LNCAP (cell line): ENCODE measurements around the gene KCNH3.

Experiments used
- TF ChIP-seq, protein P1 (sequence below): fragments of 450-650 bp; IDR thresholded peaks from 2 replicates; pipeline ENCODE4 v1.5.1; 2017; ENCODE audit warnings: mild to moderate bottlenecking

The KCNH3 gene

DNA sequence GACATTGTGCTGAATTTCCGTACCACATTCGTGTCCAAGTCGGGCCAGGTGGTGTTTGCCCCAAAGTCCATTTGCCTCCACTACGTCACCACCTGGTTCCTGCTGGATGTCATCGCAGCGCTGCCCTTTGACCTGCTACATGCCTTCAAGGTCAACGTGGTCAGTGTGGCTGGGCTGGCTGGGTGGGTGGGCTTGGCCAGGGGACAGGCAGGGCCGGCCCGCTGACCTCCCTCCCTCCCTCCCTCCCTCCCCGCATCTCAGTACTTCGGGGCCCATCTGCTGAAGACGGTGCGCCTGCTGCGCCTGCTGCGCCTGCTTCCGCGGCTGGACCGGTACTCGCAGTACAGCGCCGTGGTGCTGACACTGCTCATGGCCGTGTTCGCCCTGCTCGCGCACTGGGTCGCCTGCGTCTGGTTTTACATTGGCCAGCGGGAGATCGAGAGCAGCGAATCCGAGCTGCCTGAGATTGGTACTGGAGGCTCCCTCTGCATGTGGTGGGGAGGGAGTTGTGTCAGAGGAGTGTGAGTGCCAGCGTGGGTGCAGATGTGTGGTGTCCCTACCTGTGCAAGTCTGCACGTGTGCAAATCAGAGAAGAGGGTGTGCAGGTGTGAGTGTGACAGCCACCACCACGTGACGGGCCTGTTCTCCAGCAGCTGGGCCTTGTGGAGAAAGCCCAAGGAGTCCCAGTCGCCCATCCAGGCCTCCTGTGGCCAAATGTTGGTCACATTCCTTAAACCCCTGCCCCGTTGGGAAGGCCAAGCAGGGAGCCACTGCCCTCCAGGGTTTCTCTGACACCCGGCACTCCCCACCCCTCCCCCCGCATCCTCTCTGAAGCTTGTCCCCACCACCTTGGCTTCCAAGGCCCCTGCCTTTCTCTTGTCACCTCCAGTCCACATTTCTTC is 5.3 kb downstream of the KCNH3 start:
- TF ChIP-seq, protein P1, sequence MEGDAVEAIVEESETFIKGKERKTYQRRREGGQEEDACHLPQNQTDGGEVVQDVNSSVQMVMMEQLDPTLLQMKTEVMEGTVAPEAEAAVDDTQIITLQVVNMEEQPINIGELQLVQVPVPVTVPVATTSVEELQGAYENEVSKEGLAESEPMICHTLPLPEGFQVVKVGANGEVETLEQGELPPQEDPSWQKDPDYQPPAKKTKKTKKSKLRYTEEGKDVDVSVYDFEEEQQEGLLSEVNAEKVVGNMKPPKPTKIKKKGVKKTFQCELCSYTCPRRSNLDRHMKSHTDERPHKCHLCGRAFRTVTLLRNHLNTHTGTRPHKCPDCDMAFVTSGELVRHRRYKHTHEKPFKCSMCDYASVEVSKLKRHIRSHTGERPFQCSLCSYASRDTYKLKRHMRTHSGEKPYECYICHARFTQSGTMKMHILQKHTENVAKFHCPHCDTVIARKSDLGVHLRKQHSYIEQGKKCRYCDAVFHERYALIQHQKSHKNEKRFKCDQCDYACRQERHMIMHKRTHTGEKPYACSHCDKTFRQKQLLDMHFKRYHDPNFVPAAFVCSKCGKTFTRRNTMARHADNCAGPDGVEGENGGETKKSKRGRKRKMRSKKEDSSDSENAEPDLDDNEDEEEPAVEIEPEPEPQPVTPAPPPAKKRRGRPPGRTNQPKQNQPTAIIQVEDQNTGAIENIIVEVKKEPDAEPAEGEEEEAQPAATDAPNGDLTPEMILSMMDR, result no peak

DNA sequence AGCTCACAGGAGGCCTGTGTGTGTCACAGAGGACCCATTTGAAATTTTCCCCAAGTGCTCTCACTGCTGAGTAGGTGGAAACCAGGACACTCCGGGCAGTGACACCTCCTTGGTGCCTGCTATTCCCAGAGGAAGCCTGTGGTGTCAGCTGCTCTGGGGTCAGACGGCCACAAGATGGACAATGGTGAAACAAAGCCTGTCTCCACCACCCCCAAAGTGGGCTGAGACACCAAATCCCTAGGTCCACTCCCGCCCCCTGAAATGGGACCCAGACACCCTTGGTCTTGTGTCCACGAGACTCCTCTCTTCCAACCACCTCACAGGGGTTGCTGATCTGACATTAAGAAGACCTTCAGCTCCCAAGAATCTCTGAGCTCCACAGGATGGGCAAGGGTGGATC is 7.0 kb downstream of the KCNH3 start:
- TF ChIP-seq, protein P1, result no peak

DNA sequence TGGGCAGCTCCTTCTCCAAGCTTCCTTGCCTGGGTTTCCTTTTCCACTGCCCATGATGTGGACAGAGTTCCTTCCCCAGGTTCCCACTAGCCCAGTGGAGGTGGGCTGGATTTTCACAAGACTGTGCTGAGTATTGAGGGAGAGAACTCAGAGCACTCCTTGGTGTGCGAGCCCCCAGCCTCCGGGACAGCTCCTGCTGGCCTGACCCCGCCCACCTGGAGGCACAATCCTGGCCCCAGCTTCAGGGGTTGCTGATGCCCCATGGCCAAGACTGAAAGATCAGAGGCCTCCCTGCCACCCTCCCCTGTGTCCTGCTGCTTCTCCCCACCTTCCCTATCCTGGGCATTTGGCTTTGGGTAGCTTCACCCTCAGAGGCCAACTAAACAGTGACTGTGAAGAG is 7.7 kb downstream of the KCNH3 start:
- TF ChIP-seq, protein P1, result no peak

DNA sequence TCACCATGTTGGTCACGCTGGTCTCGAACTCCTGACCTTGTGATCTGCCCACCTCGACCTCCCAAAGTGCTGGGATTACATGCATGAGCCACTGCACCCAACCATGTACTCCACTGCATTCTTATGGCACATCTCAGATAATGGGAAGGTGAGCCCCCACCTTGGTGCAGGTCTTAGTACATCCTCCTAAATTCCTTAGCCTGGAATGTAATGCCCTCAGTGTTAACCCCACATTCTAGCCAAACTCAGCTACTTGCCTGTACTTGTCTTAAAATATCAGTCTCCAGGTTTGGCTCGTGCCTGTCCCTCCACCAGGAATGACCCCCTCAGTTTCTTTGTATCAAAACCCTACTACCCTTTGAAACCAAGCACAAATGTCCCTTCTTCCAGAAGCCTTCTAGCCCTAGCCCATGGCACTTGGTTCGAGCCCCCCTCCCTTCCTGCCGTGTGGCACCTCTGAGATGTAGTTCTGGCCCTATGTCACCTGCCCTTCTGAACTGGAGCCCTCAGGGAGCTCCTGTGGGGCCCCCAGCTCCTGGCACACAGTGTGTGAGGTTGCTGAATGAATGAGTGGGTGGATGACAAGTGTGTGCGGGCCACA is 8.4 kb downstream of the KCNH3 start:
- TF ChIP-seq, protein P1, result no peak

DNA sequence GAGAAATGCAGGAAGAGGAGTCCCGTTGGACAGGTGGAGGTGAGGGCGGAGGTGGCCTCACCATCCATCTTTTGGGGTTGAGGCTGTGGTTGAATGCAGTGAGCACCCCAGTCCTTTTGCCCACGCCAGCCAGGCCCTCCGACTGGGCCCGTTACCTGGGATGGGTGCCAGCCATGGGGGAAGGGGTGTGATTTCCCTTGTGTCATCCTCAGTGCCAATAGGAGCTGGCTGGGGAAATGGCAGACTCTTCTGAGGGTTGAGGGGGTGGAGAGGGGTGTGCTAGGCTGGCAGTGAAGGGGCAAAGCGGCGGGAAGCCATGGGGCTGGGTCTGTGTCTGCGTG is 9.6 kb downstream of the KCNH3 start:
- TF ChIP-seq, protein P1, result no peak

DNA sequence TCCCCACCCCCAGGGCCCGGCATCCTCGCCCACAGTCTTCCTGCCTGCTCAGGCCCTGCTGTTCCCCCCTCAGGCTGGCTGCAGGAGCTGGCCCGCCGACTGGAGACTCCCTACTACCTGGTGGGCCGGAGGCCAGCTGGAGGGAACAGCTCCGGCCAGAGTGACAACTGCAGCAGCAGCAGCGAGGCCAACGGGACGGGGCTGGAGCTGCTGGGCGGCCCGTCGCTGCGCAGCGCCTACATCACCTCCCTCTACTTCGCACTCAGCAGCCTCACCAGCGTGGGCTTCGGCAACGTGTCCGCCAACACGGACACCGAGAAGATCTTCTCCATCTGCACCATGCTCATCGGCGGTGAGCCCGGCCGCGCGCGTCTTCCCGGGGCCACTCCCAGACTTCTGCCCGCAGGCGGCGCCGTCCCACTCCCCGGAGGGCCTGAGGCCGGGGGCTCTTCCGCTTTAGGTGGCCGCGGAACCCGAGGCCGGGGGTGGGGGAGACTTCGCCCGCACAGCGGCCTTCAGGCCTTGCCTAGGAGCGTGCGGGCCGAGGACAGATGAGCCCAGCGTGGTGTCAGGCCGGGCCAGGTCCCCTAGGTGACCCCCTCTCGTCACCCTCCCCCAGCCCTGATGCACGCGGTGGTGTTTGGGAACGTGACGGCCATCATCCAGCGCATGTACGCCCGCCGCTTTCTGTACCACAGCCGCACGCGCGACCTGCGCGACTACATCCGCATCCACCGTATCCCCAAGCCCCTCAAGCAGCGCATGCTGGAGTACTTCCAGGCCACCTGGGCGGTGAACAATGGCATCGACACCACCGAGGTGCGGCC is 10.2 kb downstream of the KCNH3 start:
- TF ChIP-seq, protein P1, result no peak
